VCaP (cell line): ENCODE results near the gene IL1RL2.

Experiments used
- H3K27ac ChIP-seq: fragments of 450-650 bp; 2 replicates; pipeline ENCODE4 v1.5.1; 2017
- CTCF ChIP-seq: fragments of 450-650 bp; conservative IDR thresholded peaks from 2 replicates; pipeline ENCODE4 v1.5.1; 2017; ENCODE audit warnings: mild to moderate bottlenecking, moderate library complexity

Gene IL1RL2

DNA sequence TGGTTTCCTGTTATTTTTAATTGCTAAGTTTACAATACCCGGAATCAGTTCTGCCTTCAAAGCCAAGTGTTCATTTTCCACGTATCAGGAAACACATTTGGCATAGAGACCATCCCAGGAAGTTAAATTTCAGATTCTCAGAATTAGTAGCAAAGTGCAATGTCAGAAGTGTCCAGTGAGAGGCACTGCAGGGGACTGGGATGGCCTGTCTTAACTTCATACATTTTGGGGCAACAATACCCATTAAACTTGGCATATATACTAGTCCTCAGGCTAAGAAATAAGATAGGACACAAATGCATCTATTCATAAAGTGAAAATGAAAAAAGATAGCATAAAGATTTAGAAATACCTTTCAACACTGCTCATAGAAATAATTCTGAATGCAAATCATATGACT, 1.5 kb upstream of the IL1RL2 start:
- H3K27ac ChIP-seq = 0 out of 2 replicates have a peak overlapping the region, but pooled peaks have one; percentile 14
- TF ChIP-seq CTCF = peak; percentile 58

DNA sequence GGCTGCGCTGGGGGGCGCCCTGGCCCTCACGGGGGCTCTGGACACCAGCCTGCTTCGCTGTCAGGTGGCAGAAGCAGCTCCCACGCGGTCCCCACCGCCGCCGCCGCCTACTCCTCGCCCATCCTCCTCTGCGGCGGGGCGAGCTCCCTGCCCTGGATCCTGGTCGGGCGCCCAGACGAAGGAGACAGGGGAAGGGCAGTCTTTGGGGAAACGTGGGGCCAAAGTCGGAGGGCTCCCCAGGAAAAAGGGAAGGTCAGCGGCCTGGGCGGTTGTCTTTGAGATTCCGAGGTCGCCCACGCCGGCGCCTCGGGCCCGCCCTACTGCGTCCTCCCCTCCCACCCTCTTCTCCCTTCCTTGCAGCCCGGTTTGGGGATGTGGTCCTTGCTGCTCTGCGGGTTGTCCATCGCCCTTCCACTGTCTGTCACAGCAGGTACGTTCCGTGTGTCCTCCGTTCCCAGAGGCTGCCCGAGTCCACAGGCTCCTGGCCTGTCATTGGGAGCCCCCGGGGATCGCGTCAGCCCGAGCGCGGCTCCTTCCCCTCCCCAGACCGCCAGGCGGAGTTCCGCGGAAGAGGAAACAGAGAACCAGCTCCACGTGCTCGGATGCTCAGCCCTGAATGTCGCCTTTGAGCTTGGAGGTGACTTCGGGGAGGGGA, 800 bp downstream of the IL1RL2 start:
- TF ChIP-seq CTCF = no peak

GRCh38 chr2:102190430-102191107, 3.7 kb downstream of the IL1RL2 start:
- peak overlapping the region; percentile 23; the same call in 1 of the 2 replicates for H3K27ac ChIP-seq
- no peak for TF ChIP-seq CTCF

More for the DNA sequence above, 800 bp downstream of the IL1RL2 start:
- H3K27ac ChIP-seq = no peak overlapping the region

- no peak for TF ChIP-seq CTCF
- no peak overlapping the region for H3K27ac ChIP-seq
These were observed 4.7 kb downstream of the IL1RL2 start for GRCh38 chr2:102191501-102191900.

GRCh38 chr2:102193074-102193473, 6.3 kb downstream of the IL1RL2 start:
- H3K27ac ChIP-seq = no peak overlapping the region
- TF ChIP-seq CTCF = no peak

- TF ChIP-seq CTCF = no peak
- H3K27ac ChIP-seq = no peak overlapping the region
These were observed 7.9 kb downstream of the IL1RL2 start for GRCh38 chr2:102194609-102195268.

DNA sequence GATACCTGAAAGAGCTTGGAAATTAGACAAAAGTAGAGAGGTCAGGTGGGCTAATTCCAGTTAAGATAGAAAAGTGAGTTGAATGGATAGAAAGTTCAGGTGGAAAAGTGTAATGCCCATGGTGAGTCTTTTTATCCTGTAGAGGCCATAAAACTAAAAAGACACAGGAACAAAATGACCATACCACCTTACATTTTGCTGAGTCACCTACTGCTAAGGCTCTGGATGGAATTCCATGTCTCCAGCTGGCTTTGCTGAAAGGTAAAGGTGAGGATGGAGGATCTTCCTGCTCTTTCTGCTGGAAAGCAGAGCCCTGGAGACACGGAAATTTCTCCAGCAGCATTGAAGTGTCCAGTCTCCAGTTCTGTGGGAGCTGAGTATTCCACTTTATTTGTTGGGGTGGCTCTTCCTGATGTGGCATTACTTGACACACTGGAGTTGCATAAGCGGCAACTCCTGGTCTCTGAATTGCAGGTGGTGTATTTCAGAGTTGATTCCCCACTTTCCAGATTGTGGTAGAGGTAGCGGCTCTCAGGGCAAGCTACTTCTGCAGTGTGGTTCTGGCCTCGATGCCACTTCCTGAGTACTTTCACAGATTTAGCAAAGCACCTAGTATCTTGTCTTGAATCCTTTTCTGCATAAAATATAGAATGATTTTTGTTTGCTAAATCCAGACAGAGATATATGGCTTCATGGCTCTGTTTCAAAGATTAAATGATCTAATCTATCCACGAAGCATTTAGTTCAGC, 10.7 kb downstream of the IL1RL2 start:
- TF ChIP-seq CTCF = no peak
- H3K27ac ChIP-seq = no peak overlapping the region
